GM23338 (cell line): ENCODE measurements around the gene NSMCE1. TPM values are rescaled to one million over a fixed set of nuclear protein-coding genes. Genes with fewer than 3 reads are reported as not detected.

Experiments
- ATAC-seq: fragments of 200-7000 bp; cut with Tn5 transposase; 3 replicates; pipeline ENCODE4 v1.9.1; 2020
- DNase-seq: peaks from one replicate; pipeline ENCODE4 v3.0.0-alpha.2; 2015; ENCODE audit warnings: low spot score
- H2AFZ ChIP-seq: fragments of 200-600 bp; sonication (generic); 2 replicates; pipeline ENCODE4 v1.8.0; 2016; ENCODE audit warnings: antibody characterized with exemption, mild to moderate bottlenecking, moderate library complexity
- H3F3A ChIP-seq: fragments of 200-600 bp; sonication (generic); replicated peaks from 2 replicates; pipeline ENCODE4 v1.8.0; 2017; ENCODE audit warnings: antibody characterized with exemption, mixed run types, low read depth
- H3K27ac ChIP-seq: fragments of 200-600 bp; sonication (generic); 2 replicates; pipeline ENCODE4 v1.6.1; 2016; ENCODE audit warnings: low read depth
- H3K27me3 ChIP-seq: fragments of 200-600 bp; sonication (generic); 2 replicates; pipeline ENCODE4 v1.8.0; 2016; ENCODE audit warnings: mild to moderate bottlenecking, mixed run types, moderate library complexity; ENCODE audit not compliant: insufficient read depth
- H3K36me3 ChIP-seq: fragments of 200-600 bp; sonication (generic); 2 replicates; pipeline ENCODE4 v1.8.0; 2016; ENCODE audit warnings: mild to moderate bottlenecking; ENCODE audit not compliant: insufficient read depth
- H3K4me1 ChIP-seq: fragments of 200-600 bp; sonication (generic); 2 replicates; pipeline ENCODE4 v1.8.0; 2016; ENCODE audit warnings: mild to moderate bottlenecking, moderate library complexity; ENCODE audit not compliant: insufficient read depth
- H3K4me2 ChIP-seq: fragments of 200-600 bp; sonication (generic); 2 replicates; pipeline ENCODE4 v1.7.1; 2017; ENCODE audit warnings: mixed run types
- H3K4me3 ChIP-seq: fragments of 200-600 bp; sonication (generic); 2 replicates; pipeline ENCODE4 v1.6.1; 2016; ENCODE audit warnings: mixed run types
- H3K79me2 ChIP-seq: fragments of 200-600 bp; sonication (generic); replicated peaks from 2 replicates; pipeline ENCODE4 v1.8.0; 2017; ENCODE audit warnings: mild to moderate bottlenecking; ENCODE audit not compliant: insufficient read depth
- H3K9me2 ChIP-seq: fragments of 200-600 bp; sonication (generic); 2 replicates; pipeline ENCODE4 v1.8.0; 2017; ENCODE audit not compliant: insufficient read depth
- H4K20me1 ChIP-seq: fragments of 200-600 bp; sonication (generic); replicated peaks from 2 replicates; pipeline ENCODE4 v1.8.0; 2017; ENCODE audit warnings: mild to moderate bottlenecking; ENCODE audit not compliant: insufficient read depth
- H3K27ac Mint-ChIP-seq: 2 replicates; pipeline ENCODE4 v1.8.0; 2020; ENCODE audit warnings: inconsistent platforms, mild to moderate bottlenecking, moderate library complexity, mixed read lengths
- H3K27me3 Mint-ChIP-seq: 3 replicates; pipeline ENCODE4 v1.8.0; 2022; ENCODE audit warnings: low read depth, mild to moderate bottlenecking, moderate library complexity, mixed read lengths, inconsistent platforms; ENCODE audit not compliant: insufficient read depth, poor library complexity
- H3K36me3 Mint-ChIP-seq: 3 replicates; pipeline ENCODE4 v1.8.0; 2021; ENCODE audit warnings: low read depth, mild to moderate bottlenecking, inconsistent platforms, moderate library complexity, mixed read lengths
- H3K4me1 Mint-ChIP-seq: 3 replicates; pipeline ENCODE4 v1.8.0; 2020; ENCODE audit warnings: mild to moderate bottlenecking, inconsistent platforms, mixed read lengths
- H3K4me3 Mint-ChIP-seq: 3 replicates; pipeline ENCODE4 v1.8.0; 2021; ENCODE audit warnings: moderate library complexity, mild to moderate bottlenecking, inconsistent platforms, mixed read lengths
- H3K9me3 Mint-ChIP-seq: 3 replicates; pipeline ENCODE4 v1.8.0; 2020; ENCODE audit warnings: moderate library complexity, mild to moderate bottlenecking, inconsistent platforms, mixed read lengths
- CREB1 ChIP-seq: fragments of 250-450 bp; sonication (Bioruptor Pico); IDR thresholded peaks from 2 replicates; pipeline ENCODE4 v1.5.0; 2020; ENCODE audit warnings: low read depth, mild to moderate bottlenecking, moderate library complexity
- EZH2 ChIP-seq: fragments of 200-600 bp; sonication (generic); IDR thresholded peaks from one replicate; pipeline ENCODE4 v1.8.0; 2017; ENCODE audit warnings: antibody characterized with exemption, mild to moderate bottlenecking, low read depth; ENCODE audit not compliant: unreplicated experiment
- EZH2phosphoT487 ChIP-seq: fragments of 200-600 bp; sonication (generic); IDR thresholded peaks from one replicate; pipeline ENCODE4 v1.8.1; 2018; ENCODE audit warnings: antibody characterized with exemption; ENCODE audit not compliant: unreplicated experiment
- JUNB ChIP-seq: IDR thresholded peaks from one replicate; pipeline ENCODE4 v1.6.1; 2016; ENCODE audit warnings: antibody characterized with exemption; ENCODE audit not compliant: unreplicated experiment
- NANOG ChIP-seq: IDR thresholded peaks from 2 replicates; pipeline ENCODE4 v1.6.1; 2016; ENCODE audit warnings: antibody characterized with exemption, borderline replicate concordance
- POLR2AphosphoS5 ChIP-seq: IDR thresholded peaks from 2 replicates; pipeline ENCODE4 v1.6.1; 2016; ENCODE audit warnings: antibody characterized with exemption, low read depth
- STAT1 ChIP-seq: IDR thresholded peaks from one replicate; pipeline ENCODE4 v1.6.1; 2016; ENCODE audit warnings: antibody characterized with exemption; ENCODE audit not compliant: unreplicated experiment
- ZNF114 ChIP-seq: fragments of 250-450 bp; sonication (Bioruptor Pico); IDR thresholded peaks from 2 replicates; pipeline ENCODE4 v1.5.0; 2020; ENCODE audit warnings: mild to moderate bottlenecking, moderate library complexity
- ZNF331 ChIP-seq: fragments of 250-450 bp; sonication (Bioruptor Pico); IDR thresholded peaks from 2 replicates; pipeline ENCODE4 v1.5.0; 2020; ENCODE audit warnings: low read depth, mild to moderate bottlenecking, moderate library complexity
- polyA plus RNA-seq: library from polyadenylated mRNA; unstranded; fragments of >200 nt; fragmentation: Nextera tagmentation; extraction: Ambion mirVana; gene quantifications from 2 replicates; pipeline ENCODE4 v1.2.1, GENCODE V29; 2016
- total RNA-seq: library from RNA; depleted of rRNA; stranded (reverse); fragments of >200 nt; shearing (Covaris generic); gene quantifications from 2 replicates; pipeline ENCODE4 v1.2.3, GENCODE V29; 2014
- TF ChIP-seq, protein P1 (sequence below): IDR thresholded peaks from one replicate; pipeline ENCODE4 v1.6.1; 2018; ENCODE audit warnings: antibody characterized with exemption; ENCODE audit not compliant: unreplicated experiment
- TF ChIP-seq, protein P2 (sequence below), 2 experiments: fragments of 200-600 bp in 1 of 2; sonication (generic) in 1 of 2; conservative IDR thresholded peaks; 2 replicates each; pipeline versions ENCODE4 v1.5.1 to v1.6.1; 2016 to 2017; ENCODE audit warnings: antibody characterized with exemption in 2 of 2, low read depth in 2 of 2, mild to moderate bottlenecking in 2 of 2, moderate library complexity in 1 of 2
- TF ChIP-seq, protein P3 (sequence below): fragments of 250-450 bp; sonication (Bioruptor Pico); IDR thresholded peaks from 2 replicates; pipeline ENCODE4 v1.5.0; 2020; ENCODE audit warnings: mild to moderate bottlenecking, moderate library complexity
- TF ChIP-seq, protein P4 (sequence below): IDR thresholded peaks from 2 replicates; pipeline ENCODE4 v1.6.1; 2016; ENCODE audit warnings: antibody characterized with exemption

NSMCE1 gene
- total and polyA plus RNA-seq, 2 experiments from 2014 or later = 30.6 to 50.8 TPM

DNA sequence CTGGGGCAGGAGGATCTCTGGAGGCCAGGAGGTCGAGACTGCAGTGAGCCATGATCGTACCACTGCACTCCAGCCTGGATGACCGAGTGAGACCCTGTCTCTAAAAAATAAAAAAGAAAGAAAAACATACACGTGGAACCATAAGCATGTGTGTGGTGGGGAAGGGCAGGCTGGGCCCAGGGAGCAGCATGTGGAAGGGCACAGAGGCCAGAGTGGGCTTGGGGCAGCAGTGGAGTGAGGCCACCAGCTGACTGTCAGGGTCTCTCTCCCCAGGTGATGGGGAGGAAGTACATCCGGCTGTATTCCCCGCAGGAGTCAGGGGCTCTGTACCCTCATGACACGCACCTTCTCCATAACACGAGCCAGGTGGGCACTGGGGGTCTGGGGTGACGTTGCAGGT lies 48.5 kb downstream of the NSMCE1 start:
- no peak overlapping the region for H2AFZ ChIP-seq
- H3K4me1 ChIP-seq = no peaks in the 10 kb centered on the region
- peaks cover 3% of the 10 kb centered on the region for H3K27me3 Mint-ChIP-seq
- H3K79me2 ChIP-seq = no peaks in the 10 kb centered on the region
- no peak overlapping the region for H3K4me3 Mint-ChIP-seq
- peaks cover 6% of the 10 kb centered on the region for H3K36me3 Mint-ChIP-seq
- ATAC-seq (no peak), DNase-seq (no peak)
- H3K27ac ChIP-seq = no peak overlapping the region
- TF ChIP-seq STAT1 (no peak), ZNF331 (no peak), JUNB (no peak), EZH2 (no peak), CREB1 (no peak), ZNF114 (CRISPR knock-in tag) (no peak), EZH2phosphoT487 (no peak), NANOG (no peak), POLR2AphosphoS5 (no peak)
- TF ChIP-seq, protein P1, sequence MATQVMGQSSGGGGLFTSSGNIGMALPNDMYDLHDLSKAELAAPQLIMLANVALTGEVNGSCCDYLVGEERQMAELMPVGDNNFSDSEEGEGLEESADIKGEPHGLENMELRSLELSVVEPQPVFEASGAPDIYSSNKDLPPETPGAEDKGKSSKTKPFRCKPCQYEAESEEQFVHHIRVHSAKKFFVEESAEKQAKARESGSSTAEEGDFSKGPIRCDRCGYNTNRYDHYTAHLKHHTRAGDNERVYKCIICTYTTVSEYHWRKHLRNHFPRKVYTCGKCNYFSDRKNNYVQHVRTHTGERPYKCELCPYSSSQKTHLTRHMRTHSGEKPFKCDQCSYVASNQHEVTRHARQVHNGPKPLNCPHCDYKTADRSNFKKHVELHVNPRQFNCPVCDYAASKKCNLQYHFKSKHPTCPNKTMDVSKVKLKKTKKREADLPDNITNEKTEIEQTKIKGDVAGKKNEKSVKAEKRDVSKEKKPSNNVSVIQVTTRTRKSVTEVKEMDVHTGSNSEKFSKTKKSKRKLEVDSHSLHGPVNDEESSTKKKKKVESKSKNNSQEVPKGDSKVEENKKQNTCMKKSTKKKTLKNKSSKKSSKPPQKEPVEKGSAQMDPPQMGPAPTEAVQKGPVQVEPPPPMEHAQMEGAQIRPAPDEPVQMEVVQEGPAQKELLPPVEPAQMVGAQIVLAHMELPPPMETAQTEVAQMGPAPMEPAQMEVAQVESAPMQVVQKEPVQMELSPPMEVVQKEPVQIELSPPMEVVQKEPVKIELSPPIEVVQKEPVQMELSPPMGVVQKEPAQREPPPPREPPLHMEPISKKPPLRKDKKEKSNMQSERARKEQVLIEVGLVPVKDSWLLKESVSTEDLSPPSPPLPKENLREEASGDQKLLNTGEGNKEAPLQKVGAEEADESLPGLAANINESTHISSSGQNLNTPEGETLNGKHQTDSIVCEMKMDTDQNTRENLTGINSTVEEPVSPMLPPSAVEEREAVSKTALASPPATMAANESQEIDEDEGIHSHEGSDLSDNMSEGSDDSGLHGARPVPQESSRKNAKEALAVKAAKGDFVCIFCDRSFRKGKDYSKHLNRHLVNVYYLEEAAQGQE = no peak
- TF ChIP-seq, protein P2, sequence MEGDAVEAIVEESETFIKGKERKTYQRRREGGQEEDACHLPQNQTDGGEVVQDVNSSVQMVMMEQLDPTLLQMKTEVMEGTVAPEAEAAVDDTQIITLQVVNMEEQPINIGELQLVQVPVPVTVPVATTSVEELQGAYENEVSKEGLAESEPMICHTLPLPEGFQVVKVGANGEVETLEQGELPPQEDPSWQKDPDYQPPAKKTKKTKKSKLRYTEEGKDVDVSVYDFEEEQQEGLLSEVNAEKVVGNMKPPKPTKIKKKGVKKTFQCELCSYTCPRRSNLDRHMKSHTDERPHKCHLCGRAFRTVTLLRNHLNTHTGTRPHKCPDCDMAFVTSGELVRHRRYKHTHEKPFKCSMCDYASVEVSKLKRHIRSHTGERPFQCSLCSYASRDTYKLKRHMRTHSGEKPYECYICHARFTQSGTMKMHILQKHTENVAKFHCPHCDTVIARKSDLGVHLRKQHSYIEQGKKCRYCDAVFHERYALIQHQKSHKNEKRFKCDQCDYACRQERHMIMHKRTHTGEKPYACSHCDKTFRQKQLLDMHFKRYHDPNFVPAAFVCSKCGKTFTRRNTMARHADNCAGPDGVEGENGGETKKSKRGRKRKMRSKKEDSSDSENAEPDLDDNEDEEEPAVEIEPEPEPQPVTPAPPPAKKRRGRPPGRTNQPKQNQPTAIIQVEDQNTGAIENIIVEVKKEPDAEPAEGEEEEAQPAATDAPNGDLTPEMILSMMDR (conservative IDR thresholded peaks at IDR 0.05; ENCODE audit: low read depth in 2 of 2) = no peak
- TF ChIP-seq, protein P3, sequence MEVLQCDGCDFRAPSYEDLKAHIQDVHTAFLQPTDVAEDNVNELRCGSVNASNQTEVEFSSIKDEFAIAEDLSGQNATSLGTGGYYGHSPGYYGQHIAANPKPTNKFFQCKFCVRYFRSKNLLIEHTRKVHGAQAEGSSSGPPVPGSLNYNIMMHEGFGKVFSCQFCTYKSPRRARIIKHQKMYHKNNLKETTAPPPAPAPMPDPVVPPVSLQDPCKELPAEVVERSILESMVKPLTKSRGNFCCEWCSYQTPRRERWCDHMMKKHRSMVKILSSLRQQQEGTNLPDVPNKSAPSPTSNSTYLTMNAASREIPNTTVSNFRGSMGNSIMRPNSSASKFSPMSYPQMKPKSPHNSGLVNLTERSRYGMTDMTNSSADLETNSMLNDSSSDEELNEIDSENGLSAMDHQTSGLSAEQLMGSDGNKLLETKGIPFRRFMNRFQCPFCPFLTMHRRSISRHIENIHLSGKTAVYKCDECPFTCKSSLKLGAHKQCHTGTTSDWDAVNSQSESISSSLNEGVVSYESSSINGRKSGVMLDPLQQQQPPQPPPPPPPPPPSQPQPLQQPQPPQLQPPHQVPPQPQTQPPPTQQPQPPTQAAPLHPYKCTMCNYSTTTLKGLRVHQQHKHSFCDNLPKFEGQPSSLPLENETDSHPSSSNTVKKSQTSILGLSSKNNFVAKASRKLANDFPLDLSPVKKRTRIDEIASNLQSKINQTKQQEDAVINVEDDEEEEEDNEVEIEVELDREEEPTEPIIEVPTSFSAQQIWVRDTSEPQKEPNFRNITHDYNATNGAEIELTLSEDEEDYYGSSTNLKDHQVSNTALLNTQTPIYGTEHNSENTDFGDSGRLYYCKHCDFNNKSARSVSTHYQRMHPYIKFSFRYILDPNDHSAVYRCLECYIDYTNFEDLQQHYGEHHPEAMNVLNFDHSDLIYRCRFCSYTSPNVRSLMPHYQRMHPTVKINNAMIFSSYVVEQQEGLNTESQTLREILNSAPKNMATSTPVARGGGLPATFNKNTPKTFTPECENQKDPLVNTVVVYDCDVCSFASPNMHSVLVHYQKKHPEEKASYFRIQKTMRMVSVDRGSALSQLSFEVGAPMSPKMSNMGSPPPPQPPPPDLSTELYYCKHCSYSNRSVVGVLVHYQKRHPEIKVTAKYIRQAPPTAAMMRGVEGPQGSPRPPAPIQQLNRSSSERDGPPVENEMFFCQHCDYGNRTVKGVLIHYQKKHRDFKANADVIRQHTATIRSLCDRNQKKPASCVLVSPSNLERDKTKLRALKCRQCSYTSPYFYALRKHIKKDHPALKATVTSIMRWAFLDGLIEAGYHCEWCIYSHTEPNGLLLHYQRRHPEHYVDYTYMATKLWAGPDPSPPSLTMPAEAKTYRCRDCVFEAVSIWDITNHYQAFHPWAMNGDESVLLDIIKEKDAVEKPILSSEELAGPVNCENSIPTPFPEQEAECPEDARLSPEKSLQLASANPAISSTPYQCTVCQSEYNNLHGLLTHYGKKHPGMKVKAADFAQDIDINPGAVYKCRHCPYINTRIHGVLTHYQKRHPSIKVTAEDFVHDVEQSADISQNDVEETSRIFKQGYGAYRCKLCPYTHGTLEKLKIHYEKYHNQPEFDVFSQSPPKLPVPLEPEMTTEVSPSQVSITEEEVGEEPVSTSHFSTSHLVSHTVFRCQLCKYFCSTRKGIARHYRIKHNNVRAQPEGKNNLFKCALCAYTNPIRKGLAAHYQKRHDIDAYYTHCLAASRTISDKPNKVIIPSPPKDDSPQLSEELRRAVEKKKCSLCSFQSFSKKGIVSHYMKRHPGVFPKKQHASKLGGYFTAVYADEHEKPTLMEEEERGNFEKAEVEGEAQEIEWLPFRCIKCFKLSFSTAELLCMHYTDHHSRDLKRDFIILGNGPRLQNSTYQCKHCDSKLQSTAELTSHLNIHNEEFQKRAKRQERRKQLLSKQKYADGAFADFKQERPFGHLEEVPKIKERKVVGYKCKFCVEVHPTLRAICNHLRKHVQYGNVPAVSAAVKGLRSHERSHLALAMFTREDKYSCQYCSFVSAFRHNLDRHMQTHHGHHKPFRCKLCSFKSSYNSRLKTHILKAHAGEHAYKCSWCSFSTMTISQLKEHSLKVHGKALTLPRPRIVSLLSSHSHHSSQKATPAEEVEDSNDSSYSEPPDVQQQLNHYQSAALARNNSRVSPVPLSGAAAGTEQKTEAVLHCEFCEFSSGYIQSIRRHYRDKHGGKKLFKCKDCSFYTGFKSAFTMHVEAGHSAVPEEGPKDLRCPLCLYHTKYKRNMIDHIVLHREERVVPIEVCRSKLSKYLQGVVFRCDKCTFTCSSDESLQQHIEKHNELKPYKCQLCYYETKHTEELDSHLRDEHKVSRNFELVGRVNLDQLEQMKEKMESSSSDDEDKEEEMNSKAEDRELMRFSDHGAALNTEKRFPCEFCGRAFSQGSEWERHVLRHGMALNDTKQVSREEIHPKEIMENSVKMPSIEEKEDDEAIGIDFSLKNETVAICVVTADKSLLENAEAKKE (CRISPR knock-in tag) = no peak
- TF ChIP-seq, protein P4, sequence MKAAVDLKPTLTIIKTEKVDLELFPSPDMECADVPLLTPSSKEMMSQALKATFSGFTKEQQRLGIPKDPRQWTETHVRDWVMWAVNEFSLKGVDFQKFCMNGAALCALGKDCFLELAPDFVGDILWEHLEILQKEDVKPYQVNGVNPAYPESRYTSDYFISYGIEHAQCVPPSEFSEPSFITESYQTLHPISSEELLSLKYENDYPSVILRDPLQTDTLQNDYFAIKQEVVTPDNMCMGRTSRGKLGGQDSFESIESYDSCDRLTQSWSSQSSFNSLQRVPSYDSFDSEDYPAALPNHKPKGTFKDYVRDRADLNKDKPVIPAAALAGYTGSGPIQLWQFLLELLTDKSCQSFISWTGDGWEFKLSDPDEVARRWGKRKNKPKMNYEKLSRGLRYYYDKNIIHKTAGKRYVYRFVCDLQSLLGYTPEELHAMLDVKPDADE = no peak
- H3K27me3 ChIP-seq = no peaks in the 10 kb centered on the region
- H3F3A ChIP-seq = no peaks in the 10 kb centered on the region
- H3K9me3 Mint-ChIP-seq = peaks cover 3% of the 10 kb centered on the region; the same call in 2 of the 3 replicates
- H3K4me2 ChIP-seq = no peak overlapping the region
- H3K4me1 Mint-ChIP-seq = no peaks in the 10 kb centered on the region; the same call in 2 of the 3 replicates
- no peaks in the 10 kb centered on the region for H3K9me2 ChIP-seq
- no peaks in the 10 kb centered on the region for H3K36me3 ChIP-seq
- no peaks in the 10 kb centered on the region for H4K20me1 ChIP-seq
- no peak overlapping the region for H3K27ac Mint-ChIP-seq
- H3K4me3 ChIP-seq = no peak overlapping the region
